Esophagus (tissue), 2 donors: ENCODE measurements around the gene COX6A1. TPM values are rescaled to one million over a fixed set of nuclear protein-coding genes. Genes with fewer than 3 reads are reported as not detected.
A peak's percentile ranks its signal among the peaks of the same experiment; 100 is the strongest.
"Not testable (repeated sequence)": the region's sequence is repeated elsewhere in the genome, so short reads cannot be mapped to it uniquely, and the experiment has no call there.

ENCODE experiments used
- H3K27ac ChIP-seq, 2 donors: one replicate each; pipeline ENCODE4 v1.5.1; 2013; ENCODE audit warnings: low read depth in 2 of 2, mild to moderate bottlenecking in 2 of 2, inconsistent platforms in 1 of 2, low read length in 1 of 2, moderate library complexity in 1 of 2
- H3K27me3 ChIP-seq, 2 donors: one replicate each; pipeline ENCODE4 v1.6.1; 2013; ENCODE audit warnings: low read length in 2 of 2, control low read depth in 1 of 2, mild to moderate bottlenecking in 1 of 2; ENCODE audit not compliant: insufficient read depth in 2 of 2, control insufficient read depth in 1 of 2
- H3K36me3 ChIP-seq, 2 donors: one replicate each; pipeline ENCODE4 v1.6.1; 2013; ENCODE audit warnings: low read length in 1 of 2; ENCODE audit not compliant: control insufficient read depth in 2 of 2, insufficient read depth in 2 of 2
- H3K4me1 ChIP-seq, 2 donors: one replicate each; pipeline ENCODE4 v1.6.1; 2013; ENCODE audit warnings: low read length in 1 of 2; ENCODE audit not compliant: control insufficient read depth in 2 of 2, insufficient read depth in 2 of 2
- H3K4me3 ChIP-seq, 2 donors: one replicate each; pipeline ENCODE4 v1.5.1; 2013; ENCODE audit warnings: low read length in 2 of 2, mild to moderate bottlenecking in 2 of 2, low read depth in 1 of 2, moderate library complexity in 1 of 2
- H3K9me3 ChIP-seq, 2 donors: one replicate each; pipeline ENCODE4 v1.6.1; 2013; ENCODE audit warnings: mild to moderate bottlenecking in 2 of 2, low read depth in 1 of 2, low read length in 1 of 2, moderate library complexity in 1 of 2; ENCODE audit not compliant: control insufficient read depth in 2 of 2, insufficient read depth in 1 of 2
- WGBS, 2 donors: extraction: QIAGEN DNeasy Blood & Tissue Kit; methylation state at CpG; one replicate each; pipeline ENCODE4 v1.1.7; 2013; 5-methylcytosine and 5-hydroxymethylcytosine counted together
- polyA plus RNA-seq, 2 donors: library from polyadenylated mRNA; stranded (reverse); fragments of 200-250 nt; gene quantifications; one replicate each; pipeline ENCODE4 v1.2.3, GENCODE V29; 2013
- donor health status: healthy with polysubstance abuse.
- donor health status: Bipolar disorder and iron deficiency.

Gene COX6A1
- polyA plus RNA-seq, 2 donors: 1,054 to 1,119 TPM

DNA sequence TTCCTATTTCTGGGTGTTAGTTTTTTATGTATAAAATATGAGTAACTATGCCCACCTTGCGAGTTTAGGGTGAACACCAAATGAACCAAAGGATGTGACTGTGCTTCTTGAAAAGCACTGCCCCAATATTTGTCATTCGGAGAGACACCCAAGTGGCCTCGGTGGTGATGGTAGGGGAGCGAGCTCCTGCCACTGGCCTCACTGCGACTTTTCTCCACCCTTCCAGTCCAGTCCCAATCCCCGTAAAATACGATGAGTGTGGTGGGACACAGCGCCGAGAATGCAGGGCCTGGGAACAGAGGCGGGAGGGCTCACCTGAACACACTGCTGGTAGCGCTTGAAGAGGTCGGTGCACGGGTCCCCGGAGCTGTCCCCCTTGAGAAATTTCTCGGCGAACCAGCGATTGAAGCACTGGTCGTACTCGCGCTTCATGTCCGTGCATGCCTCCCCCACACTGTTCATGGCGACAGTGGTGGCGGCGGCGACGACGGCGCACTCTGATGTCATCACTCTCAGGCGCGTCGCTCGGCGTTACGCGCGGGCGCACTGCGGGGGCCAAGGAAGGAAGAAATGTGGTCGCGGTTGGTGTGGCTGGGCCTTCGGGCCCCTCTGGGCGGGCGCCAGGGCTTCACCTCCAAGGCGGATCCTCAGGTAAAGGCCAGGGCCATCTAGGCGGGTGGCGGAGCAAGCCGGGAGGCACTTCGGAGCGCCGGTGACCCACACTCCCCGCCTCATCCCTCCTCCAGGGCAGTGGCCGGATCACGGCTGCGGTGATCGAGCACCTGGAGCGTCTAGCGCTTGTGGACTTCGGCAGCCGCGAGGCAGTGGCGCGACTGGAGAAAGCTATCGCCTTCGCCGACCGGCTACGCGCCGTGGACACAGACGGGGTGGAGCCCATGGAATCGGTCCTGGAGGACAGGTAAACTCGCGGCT lies 8.3 kb downstream of the COX6A1 start, which contains the start of the genes GATC and TRIAP1:
GATC (plus strand) TSS at position 534 of the 933 bp plus-strand sequence; CDS start at position 571, 37 bp downstream.
TRIAP1 (minus strand) TSS at position 474 of the 933 bp plus-strand sequence; CDS start at position 462, 12 bp downstream.
- H3K36me3 ChIP-seq: peaks cover 4% of the 10 kb centered on the region in 2 donors
- H3K27ac ChIP-seq: peak within 1 kb of the TSS; percentile 91 to 93
- WGBS, 2 donors: 0% methylated on average over 73 of the region's 73 CpGs
- H3K27me3 ChIP-seq: no peaks in the 10 kb centered on the region
- H3K9me3 ChIP-seq: no peaks in the 10 kb centered on the region
- peaks cover 0 to 4% of the 10 kb centered on the region in 2 donors for H3K4me1 ChIP-seq
- peak within 1 kb of the TSS; percentile 68 to 99 for H3K4me3 ChIP-seq

DNA sequence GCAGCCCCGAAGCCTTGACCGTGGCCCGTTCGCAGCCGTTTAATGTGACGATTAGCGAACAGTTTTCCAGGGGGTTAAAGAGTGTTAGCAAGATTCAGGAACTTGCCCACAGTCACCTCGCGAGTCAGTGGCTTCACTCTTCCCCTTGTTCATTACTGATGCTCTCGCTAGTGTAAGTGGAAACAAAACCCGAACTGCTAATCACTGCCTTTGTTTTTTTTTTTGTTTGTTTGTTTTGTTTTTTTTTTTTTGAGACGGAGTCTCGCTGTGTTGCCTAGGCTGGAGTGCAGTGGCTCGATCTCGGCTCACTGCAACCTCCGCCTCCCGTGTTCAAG lies 8.9 kb downstream of the COX6A1 start:
- not testable (repeated sequence) for H3K4me1 ChIP-seq, H3K36me3 ChIP-seq, H3K27me3 ChIP-seq, H3K9me3 ChIP-seq
- Histone ChIP-seq H3K27ac (peak overlapping the region; percentile 91 to 93), H3K4me3 (peak overlapping the region; percentile 68 to 99)
- WGBS, 2 donors: 6 to 8% methylated on average over 17 of the region's 17 CpGs

DNA sequence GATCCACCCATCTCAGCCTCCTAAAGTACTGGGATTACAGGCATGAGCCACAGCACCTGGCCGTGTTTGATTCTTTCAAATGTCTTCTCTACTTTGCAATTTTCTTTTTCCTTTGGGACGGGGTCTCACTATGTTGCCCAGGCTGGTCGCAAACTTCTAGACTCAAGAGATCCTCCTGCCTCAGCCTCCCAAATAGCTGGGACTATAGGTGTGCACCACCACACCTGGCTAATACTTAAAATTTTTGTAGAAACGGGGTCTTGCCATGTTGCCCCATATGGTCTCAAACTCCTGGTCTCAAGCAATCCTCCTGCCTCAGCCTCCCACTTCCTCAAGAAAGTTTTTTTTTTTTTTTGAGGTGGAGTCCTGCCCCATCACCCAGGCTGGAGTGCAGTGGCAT lies 10.1 kb downstream of the COX6A1 start:
- Histone ChIP-seq H3K4me1 (peaks cover 0 to 4% of the 10 kb centered on the region in 2 donors), H3K9me3 (no peaks in the 10 kb centered on the region), H3K27ac (no peak overlapping the region), H3K27me3 (no peaks in the 10 kb centered on the region), H3K4me3 (no peak overlapping the region), H3K36me3 (peaks cover 3 to 4% of the 10 kb centered on the region in 2 donors)
- WGBS, 2 donors: 93 to 94% methylated on average over 4 of the region's 4 CpGs

DNA sequence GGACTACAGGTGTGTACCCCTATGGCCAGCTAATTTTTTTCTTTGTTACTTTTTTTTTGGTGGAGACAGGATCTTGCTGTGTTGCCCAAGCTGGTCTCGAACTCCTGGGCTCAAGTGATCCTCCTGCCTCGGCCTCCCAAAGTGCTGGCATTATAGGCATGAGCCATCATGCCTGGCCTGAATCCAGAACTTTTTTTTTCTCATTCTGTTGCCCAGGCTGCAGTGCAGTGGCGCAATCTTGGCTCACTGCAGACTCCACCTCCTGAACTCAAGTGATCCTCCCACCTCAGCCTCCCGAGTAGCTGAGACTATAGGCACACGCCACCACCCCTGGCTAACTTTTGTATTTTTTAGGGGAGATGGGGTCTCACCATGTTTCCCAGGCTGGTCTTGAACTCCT lies 14.6 kb downstream of the COX6A1 start:
- H3K4me3 ChIP-seq, H3K4me1 ChIP-seq, H3K27ac ChIP-seq, H3K9me3 ChIP-seq, H3K27me3 ChIP-seq: not testable (repeated sequence)
- WGBS, 2 donors: 71 to 87% methylated on average over 5 of the region's 5 CpGs
- H3K36me3 ChIP-seq: peaks cover 5 to 16% of the 10 kb centered on the region in 2 donors

DNA sequence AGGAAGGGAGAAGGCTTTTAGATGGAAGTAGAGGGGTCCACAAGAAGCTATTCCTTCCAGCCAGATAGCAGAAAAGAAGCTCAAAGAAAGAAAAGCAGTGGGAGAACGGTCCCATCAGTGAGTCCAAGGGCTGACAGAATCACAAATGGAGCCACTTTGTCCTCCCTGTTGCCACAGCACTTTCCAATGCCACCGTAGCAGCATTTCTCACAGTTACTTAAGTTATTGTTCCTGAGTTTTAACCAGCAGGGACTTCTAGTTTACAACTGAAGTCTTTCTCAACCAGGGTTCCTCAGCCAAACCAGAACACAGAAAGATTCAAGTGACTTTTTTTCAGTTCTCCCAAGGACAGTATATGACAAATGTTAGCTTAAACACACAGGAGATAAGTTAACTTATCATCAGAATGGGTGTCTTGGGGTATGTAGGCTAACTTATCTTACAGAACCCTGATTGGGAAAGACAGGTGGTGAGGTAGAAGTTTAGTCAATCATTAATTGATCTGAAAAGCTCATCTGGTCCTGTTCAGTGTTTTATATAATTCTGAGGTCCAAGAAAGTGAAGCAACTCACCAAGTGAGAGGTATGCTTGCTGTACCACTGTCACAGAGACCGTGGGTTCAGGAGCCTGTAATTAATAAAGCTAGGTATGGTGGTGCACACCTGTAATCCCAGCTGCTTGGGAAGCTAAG lies 15.3 kb downstream of the COX6A1 start:
- 79 to 95% methylated on average over 3 of the region's 3 CpGs for WGBS, 2 donors
- no peaks in the 10 kb centered on the region for H3K9me3 ChIP-seq
- peaks cover 5 to 18% of the 10 kb centered on the region in 2 donors for H3K36me3 ChIP-seq

DNA sequence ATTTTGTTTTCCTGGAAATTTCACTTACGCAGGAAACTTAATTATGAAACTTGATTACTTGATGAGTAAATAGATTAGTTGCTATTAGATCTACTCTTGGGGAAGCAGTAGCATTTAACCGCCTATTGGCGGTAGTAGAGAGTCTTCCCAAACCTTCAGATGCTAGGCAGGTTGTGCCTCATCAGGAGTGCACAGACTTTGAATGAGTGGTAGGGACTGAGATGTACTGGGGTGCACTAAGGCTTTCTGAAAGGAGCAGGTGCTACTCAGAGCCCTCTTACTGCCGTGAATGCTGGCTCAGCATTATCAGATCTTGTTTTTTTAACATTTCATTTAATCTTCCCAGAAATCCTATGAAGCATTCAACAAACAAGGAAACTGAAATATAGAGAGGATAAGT lies 16.1 kb downstream of the COX6A1 start:
- WGBS, 2 donors: 58 to 71% methylated on average over 4 of the region's 4 CpGs
- Histone ChIP-seq H3K27me3 (no peaks in the 10 kb centered on the region), H3K4me1 (no peaks in the 10 kb centered on the region), H3K36me3 (peaks cover 5 to 21% of the 10 kb centered on the region in 2 donors), H3K4me3 (no peak overlapping the region), H3K9me3 (no peaks in the 10 kb centered on the region), H3K27ac (no peak overlapping the region)

More for the DNA sequence above, 15.3 kb downstream of the COX6A1 start:
- Histone ChIP-seq H3K4me3 (no peak overlapping the region), H3K4me1 (no peaks in the 10 kb centered on the region), H3K27ac (no peak overlapping the region), H3K27me3 (no peaks in the 10 kb centered on the region)

DNA sequence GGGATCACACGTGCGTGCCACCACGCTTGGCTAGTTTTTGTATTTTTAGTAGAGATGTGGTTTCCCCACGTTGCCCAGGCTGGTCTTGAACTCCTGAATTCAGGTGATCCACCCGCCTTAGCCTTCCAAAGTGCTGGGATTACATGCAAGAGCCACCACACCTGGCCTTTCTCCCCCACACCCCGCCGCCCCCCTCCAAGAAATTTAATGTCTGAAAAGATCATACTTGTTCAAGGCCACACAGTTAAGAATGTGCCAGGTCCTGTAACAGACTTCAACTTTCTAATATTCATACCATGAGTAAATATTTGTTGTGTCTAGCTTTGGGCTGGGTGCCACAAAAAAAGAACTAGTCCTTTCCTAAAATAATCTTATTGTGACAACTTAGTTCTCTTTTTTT lies 17.4 kb downstream of the COX6A1 start:
- Histone ChIP-seq H3K27me3 (no peaks in the 10 kb centered on the region), H3K36me3 (peaks cover 12 to 27% of the 10 kb centered on the region in 2 donors)

DNA sequence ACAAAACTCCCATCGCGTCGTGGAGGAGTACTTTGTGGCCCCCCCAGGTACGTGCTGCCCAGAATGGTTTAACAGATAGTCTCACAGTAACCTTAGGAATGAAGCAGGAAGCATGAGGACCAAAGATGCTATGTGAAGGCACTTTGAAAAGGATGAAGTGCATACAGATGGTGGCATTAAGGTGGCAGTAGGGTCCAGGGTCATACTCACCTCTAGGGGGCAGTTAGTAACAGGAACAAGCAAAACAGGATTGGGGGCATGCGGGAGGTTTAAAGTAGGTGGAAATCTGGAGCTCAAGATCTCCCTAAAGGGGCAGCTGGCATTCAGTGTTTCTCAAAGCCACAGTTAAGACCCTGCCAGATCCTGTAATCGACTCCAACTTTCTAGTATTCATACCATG lies 19.2 kb downstream of the COX6A1 start:
- H3K27ac ChIP-seq: no peak overlapping the region
- no peaks in the 10 kb centered on the region for H3K9me3 ChIP-seq
- H3K4me3 ChIP-seq: no peak overlapping the region
- no peaks in the 10 kb centered on the region for H3K27me3 ChIP-seq
- no peaks in the 10 kb centered on the region for H3K4me1 ChIP-seq
- H3K36me3 ChIP-seq: peaks cover 13 to 29% of the 10 kb centered on the region in 2 donors
- 80 to 81% methylated on average over 6 of the region's 6 CpGs for WGBS, 2 donors

More for the DNA sequence above, 17.4 kb downstream of the COX6A1 start:
- WGBS, 2 donors: 84 to 89% methylated on average over 7 of the region's 7 CpGs
- H3K9me3 ChIP-seq: no peaks in the 10 kb centered on the region
- no peak overlapping the region for H3K27ac ChIP-seq
- H3K4me1 ChIP-seq: no peaks in the 10 kb centered on the region
- H3K4me3 ChIP-seq: no peak overlapping the region

DNA sequence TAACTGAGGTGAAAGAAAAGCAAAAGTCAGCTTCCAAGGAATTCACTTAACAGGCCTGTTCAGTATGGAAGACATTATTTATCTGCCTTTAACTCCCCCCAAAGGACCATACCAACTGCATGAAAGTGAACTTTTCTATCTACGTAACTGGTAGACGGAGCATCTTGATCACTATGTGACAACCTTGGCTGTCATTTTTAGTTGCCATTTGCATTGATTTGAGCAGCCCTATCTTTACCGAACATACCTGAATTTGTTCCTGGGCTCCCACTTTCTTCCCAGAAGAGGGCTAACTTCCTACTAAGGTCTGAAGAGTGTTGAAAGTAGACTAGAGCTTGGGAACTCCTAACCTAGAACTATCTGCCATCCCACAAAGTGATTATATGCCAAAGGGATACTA lies 22.2 kb downstream of the COX6A1 start:
- no peak overlapping the region for H3K4me3 ChIP-seq
- H3K36me3 ChIP-seq: peaks cover 27 to 48% of the 10 kb centered on the region in 2 donors
- no peaks in the 10 kb centered on the region for H3K9me3 ChIP-seq
- H3K4me1 ChIP-seq: no peaks in the 10 kb centered on the region
- 86 to 94% methylated on average over 3 of the region's 3 CpGs for WGBS, 2 donors
- H3K27me3 ChIP-seq: no peaks in the 10 kb centered on the region
- H3K27ac ChIP-seq: no peak overlapping the region
